NCI-H526 (cell line): Measurements from ENCODE around the gene ZNF81.
"Not testable (repeated sequence)": the region's sequence is repeated elsewhere in the genome, so short reads cannot be mapped to it uniquely, and the experiment has no call there.

Experiments
- DNase-seq, 2 experiments: peaks; one replicate each; lab custom pipeline; 2025; lab: John Stamatoyannopoulos, UW

ZNF81 gene

DNA sequence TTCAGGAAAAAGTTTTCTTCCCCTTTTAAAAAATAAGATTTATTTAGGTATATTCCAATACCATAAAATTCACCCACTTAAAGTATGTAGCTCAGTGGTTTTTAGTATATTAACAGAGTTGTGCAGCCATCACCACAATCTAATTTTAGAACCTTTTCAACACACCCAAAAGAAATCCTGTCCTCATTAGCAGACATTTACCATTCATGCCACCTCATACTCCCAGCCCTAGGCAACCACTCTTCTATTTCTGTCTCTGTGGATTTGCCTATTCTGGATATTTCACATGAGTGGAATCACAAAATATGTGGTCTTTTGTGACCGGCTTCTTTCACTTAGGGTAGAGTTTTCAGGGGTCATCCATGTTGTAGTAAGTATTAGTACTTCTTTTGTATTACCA, 7.4 kb downstream of the ZNF81 start:
- no peak for DNase-seq

DNA sequence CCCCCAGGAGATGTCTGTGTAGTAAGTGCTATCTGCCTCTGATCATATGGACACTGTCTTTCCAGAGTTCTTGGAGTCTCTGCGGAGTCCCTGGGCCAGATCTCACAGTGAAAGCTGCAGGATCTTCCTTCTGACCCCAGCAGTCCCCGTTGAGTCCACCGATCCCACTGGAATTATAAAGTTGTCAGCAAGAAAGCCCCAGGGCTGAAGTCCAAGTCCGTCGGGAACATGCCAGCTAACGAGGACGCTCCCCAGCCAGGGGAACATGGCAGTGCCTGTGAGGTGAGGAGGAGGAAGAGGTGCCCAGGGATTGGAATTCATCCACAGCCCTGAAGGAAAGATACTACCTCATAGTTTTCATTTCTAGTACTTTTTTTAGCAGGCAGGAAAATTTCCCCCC, 9.3 kb downstream of the ZNF81 start:
- DNase-seq = no peak

DNA sequence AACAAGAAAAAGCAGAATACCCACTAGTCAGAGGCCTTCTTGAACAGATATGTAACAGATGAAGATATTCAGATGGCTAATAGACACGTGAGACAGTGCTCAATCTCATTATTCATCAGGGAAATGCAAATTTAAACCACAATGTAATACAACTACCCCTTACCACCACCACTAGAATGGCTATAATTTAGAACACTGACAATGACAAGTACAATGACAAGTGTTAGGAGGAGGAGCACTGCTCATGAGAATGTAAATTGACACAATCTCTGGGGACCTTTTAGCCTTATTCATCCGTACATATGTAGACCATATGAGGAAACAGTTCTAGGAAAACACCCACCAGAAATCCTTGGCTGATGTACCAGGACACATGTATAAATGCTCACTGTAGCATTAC, 13.1 kb downstream of the ZNF81 start:
- DNase-seq = peak; percentile 78 to 83

DNA sequence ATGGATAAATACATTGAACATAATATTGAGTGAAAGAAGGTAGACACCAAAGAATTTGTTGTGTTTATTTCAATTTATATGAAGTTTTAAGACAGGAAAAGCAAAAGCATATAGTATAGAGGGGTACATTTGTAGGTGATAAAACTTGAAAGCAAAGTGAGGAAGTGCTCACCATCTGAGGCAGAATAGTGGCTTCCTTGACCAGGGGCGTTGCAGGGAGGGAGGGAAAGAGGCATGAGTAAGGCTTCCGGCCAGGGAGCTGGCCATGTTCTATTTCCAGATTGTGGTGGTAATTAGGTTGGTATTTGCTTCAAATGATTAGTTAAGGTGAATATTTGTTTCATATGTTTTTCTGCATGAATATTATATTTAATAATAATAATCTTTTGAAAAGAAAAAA, 13.7 kb downstream of the ZNF81 start:
- DNase-seq = not testable (repeated sequence)

DNA sequence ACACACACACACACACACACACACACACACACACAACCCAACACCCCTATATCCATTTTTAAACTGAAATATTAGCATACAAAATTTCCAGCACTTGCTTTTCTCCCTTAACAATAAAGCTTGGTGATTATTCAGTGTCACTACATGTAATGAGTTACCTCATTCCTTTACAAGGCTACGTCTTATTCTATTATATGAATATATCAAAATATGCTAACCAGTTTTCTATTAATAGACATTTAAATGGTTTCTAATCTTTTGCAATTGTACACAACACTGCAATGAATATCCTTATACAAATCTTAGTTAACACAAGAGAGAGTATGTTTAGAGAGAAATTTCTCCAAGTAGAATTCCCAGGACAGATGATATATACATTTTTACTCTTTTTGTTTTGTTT, 14.2 kb downstream of the ZNF81 start:
- no peak for DNase-seq

DNA sequence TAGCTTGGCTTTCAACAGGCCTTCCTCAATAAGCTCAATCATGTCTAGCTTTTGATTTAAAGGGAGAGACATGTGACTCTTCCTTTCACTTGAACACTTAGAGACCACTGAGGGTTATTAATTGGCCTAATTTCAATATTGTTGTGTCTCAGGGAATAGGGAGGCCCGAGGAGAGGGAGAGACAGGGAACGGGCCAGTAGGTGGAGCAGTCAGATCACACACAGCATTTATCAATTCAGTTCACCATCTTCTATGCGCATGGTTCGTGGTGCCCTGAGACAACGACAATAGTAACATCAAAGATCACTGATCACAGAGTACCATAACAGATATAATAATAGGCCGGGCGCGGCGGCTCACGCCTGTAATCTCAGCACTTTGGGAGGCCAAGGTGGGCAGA, 17.8 kb downstream of the ZNF81 start:
- DNase-seq = peak in 1 of 2 experiments; percentile 47

DNA sequence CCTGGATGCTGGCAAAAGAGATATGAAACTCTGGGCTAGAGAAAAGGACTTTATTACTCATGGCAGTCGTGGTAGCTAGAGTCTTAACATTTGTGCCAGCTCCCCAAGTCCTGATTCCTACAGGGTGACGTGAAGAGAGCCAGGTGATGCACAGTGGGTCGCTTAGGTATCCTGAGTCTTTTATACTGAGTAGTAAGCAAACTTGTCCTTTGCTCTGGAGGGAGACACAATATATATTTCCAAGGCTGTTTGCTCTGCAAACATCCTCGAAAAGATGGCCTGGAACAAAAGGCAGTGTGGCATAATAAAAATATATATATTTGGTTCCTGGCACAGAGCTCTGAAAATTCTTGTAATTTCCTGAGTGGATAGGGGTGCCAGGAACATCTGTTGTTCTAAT, 23.0 kb downstream of the ZNF81 start:
- no peak for DNase-seq

DNA sequence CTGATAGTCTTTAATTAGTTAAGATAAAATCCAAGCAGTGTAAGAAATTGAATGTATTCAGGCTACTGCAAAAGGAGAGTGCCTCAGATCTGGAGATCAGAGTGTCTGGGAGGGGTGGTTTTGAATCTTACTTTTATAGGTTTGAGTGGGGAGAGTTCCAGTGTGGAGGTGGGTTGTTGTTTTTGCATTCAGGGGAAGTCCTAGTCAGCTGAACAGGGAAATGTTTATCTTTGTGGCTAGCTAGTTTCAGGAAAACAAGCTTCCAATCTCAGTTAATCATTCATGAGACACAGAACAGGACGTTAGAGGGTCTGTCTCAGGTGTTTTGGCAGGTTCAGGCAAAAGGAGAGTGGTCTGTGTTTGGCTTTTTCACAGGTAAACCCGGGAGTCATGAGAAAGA, 26.0 kb downstream of the ZNF81 start:
- no peak for DNase-seq

DNA sequence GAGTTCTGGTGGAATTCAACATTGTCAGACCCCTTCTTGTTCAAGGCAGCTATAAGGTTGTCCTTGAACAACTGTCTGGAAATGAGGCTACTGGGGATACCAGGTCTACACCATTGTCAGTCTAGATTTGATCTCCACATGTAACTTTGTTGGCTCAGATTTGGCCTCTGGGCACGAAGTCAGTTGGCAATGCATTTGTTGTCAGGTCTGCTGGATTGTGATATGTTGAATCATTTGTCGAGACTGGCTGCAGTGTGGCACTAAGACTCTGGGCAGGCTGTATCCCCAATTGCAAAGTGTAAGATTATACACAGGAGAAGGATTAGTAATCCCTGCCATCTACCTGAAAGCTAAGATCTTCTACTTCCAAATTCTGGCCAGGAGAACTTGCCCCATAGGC, 26.5 kb downstream of the ZNF81 start:
- no peak for DNase-seq

DNA sequence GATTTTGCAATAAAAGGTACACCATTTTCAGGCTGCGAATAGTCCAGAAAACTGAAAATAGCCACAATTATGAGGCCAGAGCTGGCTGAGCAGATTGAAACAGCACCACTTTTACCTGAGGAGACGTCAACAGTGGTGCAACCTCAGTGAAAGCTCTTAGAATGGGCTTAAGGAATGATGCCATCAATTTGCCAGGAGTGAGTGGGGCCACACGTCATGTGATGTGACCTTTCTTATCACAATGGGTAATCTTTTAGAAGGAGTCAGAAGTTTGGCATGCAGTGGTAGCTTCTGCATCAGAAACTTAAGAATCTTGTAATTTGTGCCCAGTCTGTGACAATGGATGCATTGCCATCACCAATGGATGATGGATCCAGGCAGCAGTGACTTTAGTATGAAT, 27.6 kb downstream of the ZNF81 start:
- no peak for DNase-seq

DNA sequence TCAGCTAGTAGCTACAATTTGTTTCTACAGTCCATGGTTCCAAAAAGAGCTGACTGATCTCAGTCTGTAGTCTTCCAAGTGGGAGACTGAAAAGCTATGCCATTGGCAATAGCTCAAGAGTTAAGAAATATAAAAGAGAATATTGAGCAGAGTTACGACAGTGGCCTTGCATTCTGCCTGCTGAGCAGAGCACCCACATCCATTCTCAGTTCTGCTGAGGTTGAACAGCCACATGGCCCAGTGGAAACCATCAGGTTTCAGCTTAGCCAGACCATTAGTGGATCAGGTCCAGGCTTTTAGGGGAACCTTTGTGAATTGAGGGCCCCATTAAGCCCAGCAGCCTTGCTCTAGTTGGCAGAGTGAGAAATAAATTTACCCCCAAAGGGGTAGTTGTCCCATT, 28.1 kb downstream of the ZNF81 start:
- no peak for DNase-seq

DNA sequence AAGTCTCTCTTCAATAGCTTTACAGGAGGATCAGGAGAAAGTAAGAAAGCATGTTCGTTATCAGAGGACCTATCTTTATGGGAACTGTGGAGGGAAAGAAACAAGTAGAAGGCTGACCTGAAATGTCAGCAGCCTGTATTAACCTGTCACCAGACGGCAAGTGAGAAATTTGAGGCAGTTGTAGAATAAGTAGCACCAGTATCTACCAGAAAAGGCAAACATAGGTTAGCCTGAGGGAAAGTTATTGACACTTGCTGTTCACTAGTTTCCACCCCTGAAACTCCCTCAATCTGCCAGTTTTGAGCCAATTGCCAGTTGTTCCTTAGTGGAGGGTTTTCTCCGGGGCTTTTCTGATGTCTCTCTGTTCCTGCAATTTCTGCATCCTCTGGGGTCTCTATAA, 36.4 kb downstream of the ZNF81 start:
- no peak for DNase-seq

DNA sequence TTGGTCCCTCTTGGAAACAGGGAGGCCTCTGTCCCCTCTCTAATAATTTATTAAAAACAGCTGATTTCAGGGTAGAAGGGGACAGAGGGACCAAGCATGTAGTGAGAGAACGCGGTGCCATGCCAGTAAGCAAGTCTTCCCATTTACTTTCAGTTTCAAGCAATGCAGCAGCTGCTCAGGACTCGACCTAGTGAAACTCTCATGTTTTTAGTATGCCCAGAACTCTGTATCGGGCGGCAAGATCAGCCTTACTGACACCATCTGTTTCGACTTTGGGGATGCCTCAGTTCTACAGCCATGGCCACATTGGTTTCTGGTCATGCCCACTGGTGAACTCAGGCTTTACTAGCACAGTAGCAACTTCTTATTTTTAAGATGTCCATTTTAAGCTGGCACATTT, 40.6 kb downstream of the ZNF81 start:
- no peak for DNase-seq

DNA sequence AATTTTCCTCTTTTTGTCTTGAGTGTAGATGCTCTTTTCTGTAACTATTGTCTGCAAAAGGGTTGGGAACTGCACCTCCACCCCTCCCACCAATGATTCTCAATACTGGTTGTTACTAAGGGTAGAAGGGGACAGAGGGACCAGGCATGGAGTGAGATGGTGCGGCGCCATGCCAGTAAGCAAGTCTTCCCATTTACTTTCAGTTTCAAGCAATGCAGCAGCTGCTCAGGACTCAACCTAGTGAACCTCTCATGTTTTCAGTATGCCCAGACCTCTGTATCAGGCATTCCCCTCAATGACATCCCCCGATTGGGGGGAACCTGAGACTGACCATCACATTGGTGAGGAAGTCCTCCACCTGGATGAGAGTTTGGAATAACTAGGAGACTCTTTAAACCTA, 41.5 kb downstream of the ZNF81 start:
- no peak for DNase-seq

DNA sequence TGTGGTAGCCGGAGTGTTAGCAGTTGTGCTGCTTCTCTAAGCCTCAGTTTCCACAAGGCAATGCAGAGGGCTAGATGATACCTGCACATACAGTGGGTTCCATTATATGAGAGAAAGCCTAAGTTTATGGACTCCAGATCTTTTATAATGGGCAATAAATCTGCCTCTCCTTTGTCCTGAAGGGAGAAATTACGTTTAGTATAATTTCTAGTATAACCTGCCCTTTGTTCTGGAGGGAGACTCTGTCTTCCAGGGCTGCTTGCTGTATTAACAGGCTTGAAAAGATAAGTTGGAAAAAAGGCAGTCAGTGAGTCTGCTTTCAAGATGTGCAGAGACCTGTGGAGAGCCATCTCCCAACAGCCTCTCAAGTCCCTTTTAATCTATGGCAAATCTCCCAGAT, 42.8 kb downstream of the ZNF81 start:
- no peak for DNase-seq

DNA sequence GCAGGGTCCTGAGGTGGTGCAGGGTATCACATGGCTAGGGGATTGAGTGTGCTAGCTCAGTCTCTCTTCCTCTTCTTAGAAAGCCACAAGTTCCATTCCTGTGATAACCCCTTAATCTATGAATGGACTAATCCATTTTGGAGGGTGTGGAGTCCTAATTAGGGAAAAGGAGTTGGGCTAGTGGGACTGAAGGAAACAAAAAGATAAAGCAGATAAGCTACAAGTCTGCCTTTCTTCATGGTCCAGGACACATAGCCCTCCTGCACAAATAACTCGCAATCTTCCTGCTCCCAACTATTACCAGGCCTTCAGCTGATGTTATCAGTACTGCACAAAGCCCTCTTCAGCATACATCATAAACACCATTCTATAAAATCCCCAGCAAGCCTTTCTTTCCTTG, 44.2 kb downstream of the ZNF81 start:
- no peak for DNase-seq

DNA sequence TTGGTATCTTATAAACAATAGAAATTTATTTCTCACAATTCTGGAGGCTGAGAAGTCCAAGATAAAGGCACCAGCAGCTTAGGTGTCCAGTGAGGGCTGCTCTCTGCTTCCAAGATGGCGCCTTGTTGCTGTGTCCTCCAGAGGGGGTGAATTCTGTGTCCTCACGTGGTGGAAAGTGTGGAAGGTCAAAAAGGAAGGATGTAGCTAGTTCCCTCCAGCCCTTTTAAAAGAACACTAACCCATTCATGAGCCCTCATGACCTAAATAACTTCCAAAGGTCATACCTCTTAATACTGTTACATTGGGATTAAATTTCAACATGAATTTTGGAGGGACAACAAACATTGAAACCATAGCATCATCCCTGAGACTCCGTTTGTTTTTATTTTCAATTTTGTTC, 48.8 kb downstream of the ZNF81 start:
- DNase-seq = no peak

DNA sequence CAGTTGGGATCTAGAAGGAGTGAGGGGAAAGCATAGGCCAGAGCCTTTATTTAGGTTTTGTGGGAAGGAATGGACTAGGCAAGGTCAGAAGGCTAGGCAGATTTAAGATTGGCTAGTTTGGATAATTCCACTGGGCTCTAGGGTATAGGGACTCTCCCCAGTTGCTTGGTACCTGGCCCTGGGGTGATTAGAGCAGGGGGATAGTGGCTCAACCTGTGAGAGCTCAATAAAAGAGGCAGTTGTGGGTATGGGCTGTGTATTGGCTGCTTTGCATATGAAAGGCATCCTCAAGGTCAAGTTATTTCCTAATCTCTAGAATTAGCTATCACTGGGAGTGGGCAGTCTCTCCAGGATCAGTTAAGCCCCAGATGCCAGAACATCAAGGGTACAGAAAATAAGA, 61.3 kb downstream of the ZNF81 start:
- DNase-seq = no peak

DNA sequence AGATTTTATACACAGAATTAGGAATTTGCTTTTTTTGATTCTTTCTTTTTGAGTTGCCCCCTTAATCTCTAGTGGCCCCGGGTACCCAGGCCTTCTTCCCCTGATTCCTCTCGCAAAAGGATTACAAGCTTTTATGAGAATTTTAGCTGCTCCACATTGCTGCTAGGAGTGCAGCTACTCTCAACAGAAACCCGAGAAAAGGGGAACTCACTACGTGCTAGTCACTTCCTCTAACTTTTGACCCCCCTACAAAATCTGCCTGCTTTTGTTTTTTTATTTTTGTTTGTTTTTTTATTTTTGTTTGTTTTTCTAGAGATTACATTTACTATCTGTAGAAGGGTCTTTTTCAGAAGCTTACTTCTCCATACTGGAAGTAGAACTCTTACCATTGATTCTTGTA, 64.1 kb downstream of the ZNF81 start:
- DNase-seq = no peak

DNA sequence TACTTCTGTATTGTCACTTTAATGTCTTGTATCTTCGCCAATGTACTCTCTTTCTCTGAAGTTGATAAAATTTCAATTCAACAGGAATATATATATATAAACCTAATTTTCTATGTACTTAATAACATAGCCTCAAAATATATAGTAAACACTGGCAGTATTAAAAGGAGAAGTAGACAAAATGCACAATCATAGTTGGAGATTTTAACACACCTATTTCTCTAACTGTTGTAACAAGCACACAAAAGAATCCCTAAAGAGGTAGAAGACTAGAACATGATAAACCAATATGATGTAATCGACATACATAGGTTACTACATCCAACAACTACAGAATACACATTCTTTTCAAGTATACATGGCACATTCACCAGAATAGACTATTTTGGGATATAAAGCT, 65.5 kb downstream of the ZNF81 start:
- no peak for DNase-seq

DNA sequence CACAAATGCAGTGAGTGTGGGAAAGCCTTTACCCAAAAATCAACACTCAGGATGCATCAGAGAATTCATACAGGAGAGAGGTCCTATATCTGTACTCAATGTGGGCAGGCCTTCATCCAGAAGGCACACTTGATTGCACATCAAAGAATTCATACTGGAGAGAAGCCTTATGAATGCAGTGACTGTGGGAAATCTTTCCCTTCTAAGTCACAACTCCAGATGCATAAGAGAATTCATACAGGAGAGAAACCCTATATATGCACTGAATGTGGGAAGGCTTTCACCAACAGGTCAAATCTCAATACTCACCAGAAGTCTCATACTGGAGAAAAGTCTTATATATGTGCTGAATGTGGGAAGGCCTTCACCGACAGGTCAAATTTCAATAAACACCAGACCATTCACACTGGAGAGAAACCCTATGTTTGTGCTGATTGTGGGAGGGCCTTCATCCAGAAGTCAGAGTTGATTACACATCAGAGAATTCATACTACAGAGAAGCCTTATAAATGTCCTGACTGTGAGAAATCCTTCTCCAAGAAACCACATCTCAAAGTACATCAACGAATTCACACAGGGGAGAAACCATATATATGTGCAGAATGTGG, 79.3 kb downstream of the ZNF81 start:
- no peak for DNase-seq

DNA sequence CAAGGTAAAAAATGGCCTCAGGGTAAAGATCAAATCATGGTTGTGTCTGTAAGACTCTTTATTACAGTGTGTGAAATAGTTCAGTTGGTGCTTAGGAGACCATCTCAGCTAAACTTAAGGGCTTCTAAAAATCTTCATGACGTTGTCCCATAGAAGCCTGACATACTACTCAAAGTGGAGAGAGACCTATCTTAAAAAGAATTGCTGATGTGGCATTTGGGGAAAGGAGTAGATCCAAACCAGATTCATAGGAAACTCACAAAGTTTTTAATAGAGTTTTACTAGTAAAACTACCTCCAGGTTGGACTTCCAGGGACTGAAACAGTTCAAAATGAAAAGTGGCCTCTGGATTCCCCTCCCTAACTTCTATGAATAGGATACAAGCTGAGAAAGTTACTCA, 81.6 kb downstream of the ZNF81 start:
- DNase-seq = no peak

DNA sequence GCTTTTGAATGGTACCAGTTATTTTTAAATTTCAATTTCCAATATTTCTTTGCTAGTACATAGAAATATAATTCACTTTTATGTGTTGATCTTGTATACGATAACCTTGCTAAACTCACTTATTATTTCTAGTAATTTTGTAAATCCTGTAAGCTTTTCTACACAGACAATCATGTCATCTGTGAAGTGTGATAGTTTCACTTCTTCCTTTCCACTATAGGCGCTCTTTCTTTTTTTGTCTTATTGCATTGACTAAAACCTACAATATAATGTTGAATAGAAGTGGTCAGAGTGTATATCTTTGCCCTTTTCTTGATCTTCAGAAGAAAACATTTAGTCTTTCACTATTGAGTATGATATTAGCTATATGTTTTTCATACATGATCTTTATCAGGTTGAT, 90.5 kb downstream of the ZNF81 start:
- DNase-seq = no peak

DNA sequence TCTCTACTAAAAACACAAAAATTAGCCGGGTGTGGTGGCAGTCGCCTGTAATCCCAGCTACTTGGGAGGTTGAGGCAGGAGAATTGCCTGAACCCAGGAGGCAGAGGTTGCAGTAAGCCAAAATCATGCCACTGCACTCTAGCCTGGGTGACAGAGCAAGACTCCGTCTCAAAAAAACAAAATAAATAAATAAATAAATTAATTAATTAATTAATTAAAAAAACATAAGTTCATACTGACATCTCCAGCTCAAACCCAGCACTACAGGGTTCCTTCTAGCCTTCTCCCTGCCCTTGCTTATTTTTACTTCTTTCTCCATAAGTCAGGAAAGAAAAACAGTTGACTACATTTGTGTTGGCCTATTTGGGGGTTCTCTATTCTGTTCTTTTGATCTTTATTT, 95.3 kb downstream of the ZNF81 start:
- not testable (repeated sequence) for DNase-seq

DNA sequence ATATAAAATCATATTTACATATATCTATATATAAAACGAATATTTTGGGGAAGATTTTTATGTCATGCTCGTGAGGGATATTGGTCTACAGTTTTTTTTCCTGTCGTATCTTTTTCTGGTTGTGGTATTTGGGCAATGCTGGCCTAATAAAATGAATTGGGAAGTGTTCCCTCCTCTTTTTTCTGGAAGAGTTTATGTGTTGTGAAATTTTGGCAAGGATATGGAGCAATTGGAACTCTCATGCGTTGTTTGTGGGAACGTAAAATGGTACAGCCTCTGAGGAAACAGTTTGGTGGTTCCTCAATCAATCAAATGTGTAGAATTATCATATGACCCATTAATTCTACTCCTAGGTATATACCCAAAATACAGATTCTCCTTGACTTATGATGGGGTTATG, 97.2 kb downstream of the ZNF81 start:
- no peak for DNase-seq
